A549 (cell line): ENCODE data around the gene TGFBR2. TPM values are rescaled to one million over a fixed set of nuclear protein-coding genes. Genes with fewer than 3 reads are reported as not detected.

Source experiments
- ATAC-seq, 2 experiments: fragments of 200-7000 bp in 1 of 2; fragments of >200 bp in 1 of 2; cut with Nextera tagmentation in 1 of 2; cut with Tn5 transposase in 1 of 2; 3 replicates each; pipeline versions ENCODE4 v1.8.0 to v1.9.1; 2018 to 2020; ENCODE audit warnings: mild to moderate bottlenecking in 1 of 2, moderate library complexity in 1 of 2
- CTCF ChIA-PET: fragments of 300-600 bp; sonication (Branson Sonifier 250); formaldehyde crosslinking; extraction: SDS; loops from one replicate; lab custom pipeline; 2021; ENCODE audit warnings: antibody characterized with exemption, inconsistent platforms; lab: Yijun Ruan, JAX
- POLR2A ChIA-PET: fragments of 350-600 bp; formaldehyde crosslinking; extraction: SDS; loops from one replicate; lab custom pipeline; 2021; ENCODE audit warnings: antibody characterized with exemption, inconsistent platforms; lab: Yijun Ruan, JAX
- DNase-seq, 2 experiments: peaks; one replicate each; pipeline versions ENCODE4 v3.0.0 to v3.0.0-alpha.2; 2011 to 2016; ENCODE audit warnings: low read depth in 1 of 2, low spot score in 1 of 2
- FAIRE-seq: peaks from 2 replicates; lab custom pipeline; 2011; peaks lifted over from hg19 to GRCh38; lab: Jason Lieb, UNC
- H3K27ac ChIP-seq, 2 experiments: fragments of >200 bp; sonication (Bioruptor Twin); formaldehyde crosslinking; 3 replicates each; pipeline ENCODE4 v1.5.1; 2016 to 2017
- H3K4me1 ChIP-seq: fragments of >200 bp; sonication (Bioruptor Twin); formaldehyde crosslinking; 3 replicates; pipeline ENCODE4 v1.6.1; 2016
- H3K4me2 ChIP-seq: fragments of >200 bp; sonication (Bioruptor Twin); formaldehyde crosslinking; 3 replicates; pipeline ENCODE4 v1.6.1; 2016
- H3K4me3 ChIP-seq: fragments of >200 bp; sonication (Bioruptor Twin); formaldehyde crosslinking; 3 replicates; pipeline ENCODE4 v1.5.1; 2016
- H3K9me3 ChIP-seq: fragments of >200 bp; sonication (Bioruptor Twin); formaldehyde crosslinking; 3 replicates; pipeline ENCODE4 v1.6.1; 2016
- ATOH8 ChIP-seq: fragments of 250-450 bp; sonication (Bioruptor Pico); IDR thresholded peaks from 2 replicates; pipeline ENCODE4 v1.5.0; 2020; ENCODE audit warnings: low read depth, mild to moderate bottlenecking, moderate library complexity
- CBX2 ChIP-seq: fragments of 200-600 bp; sonication (generic); IDR thresholded peaks from 2 replicates; pipeline ENCODE4 v1.6.1; 2016; ENCODE audit warnings: low read depth, mild to moderate bottlenecking, borderline replicate concordance
- CHD2 ChIP-seq: fragments of 150-350 bp; IDR thresholded peaks from 2 replicates; pipeline ENCODE4 v1.6.1; 2014; ENCODE audit warnings: low read length; ENCODE audit not compliant: partially characterized antibody
- E2F6 ChIP-seq: IDR thresholded peaks from 2 replicates; pipeline ENCODE4 v1.6.1; 2012; ENCODE audit warnings: low read depth, borderline replicate concordance
- EHF ChIP-seq: fragments of 250-450 bp; sonication (Bioruptor Pico); IDR thresholded peaks from 2 replicates; pipeline ENCODE4 v1.5.0; 2020; ENCODE audit warnings: mild to moderate bottlenecking
- ESRRA ChIP-seq: fragments of 150-350 bp; IDR thresholded peaks from 2 replicates; pipeline ENCODE4 v1.6.1; 2014; ENCODE audit warnings: mild to moderate bottlenecking, low read length, borderline replicate concordance
- FOSL2 ChIP-seq, 2 experiments: fragments of 450-650 bp in 1 of 2; fragments of >200 bp in 1 of 2; sonication (Bioruptor Twin) in 1 of 2; formaldehyde crosslinking; IDR thresholded peaks; 2 replicates each; pipeline versions ENCODE4 v1.5.0 to v1.6.1; 2016 to 2020; ENCODE audit warnings: mild to moderate bottlenecking in 1 of 2, moderate library complexity in 1 of 2
- FOXS1 ChIP-seq: fragments of 250-450 bp; sonication (Bioruptor Pico); IDR thresholded peaks from 2 replicates; pipeline ENCODE4 v1.5.0; 2020; ENCODE audit warnings: mild to moderate bottlenecking, moderate library complexity
- GATA3 ChIP-seq: IDR thresholded peaks from 2 replicates; pipeline ENCODE4 v1.6.1; 2012; ENCODE audit warnings: borderline replicate concordance
- HES2 ChIP-seq: fragments of >200 bp; sonication (Bioruptor Twin); formaldehyde crosslinking; IDR thresholded peaks from 2 replicates; pipeline ENCODE4 v1.6.1; 2016
- HEYL ChIP-seq: fragments of 250-450 bp; sonication (Bioruptor Pico); IDR thresholded peaks from 2 replicates; pipeline ENCODE4 v1.8.0; 2021; ENCODE audit warnings: mild to moderate bottlenecking, moderate library complexity
- HOXB13 ChIP-seq: fragments of 250-450 bp; sonication (Bioruptor Pico); IDR thresholded peaks from 2 replicates; pipeline ENCODE4 v1.5.0; 2020; ENCODE audit warnings: low read depth, mild to moderate bottlenecking, moderate library complexity
- HOXB5 ChIP-seq: fragments of 250-450 bp; sonication (Bioruptor Pico); IDR thresholded peaks from 2 replicates; pipeline ENCODE4 v1.5.0; 2020; ENCODE audit warnings: mild to moderate bottlenecking, moderate library complexity
- JUNB ChIP-seq: fragments of >200 bp; sonication (Bioruptor Twin); formaldehyde crosslinking; IDR thresholded peaks from 2 replicates; pipeline ENCODE4 v1.6.1; 2016
- MAZ ChIP-seq: fragments of 150-350 bp; IDR thresholded peaks from 2 replicates; pipeline ENCODE4 v1.6.1; 2014; ENCODE audit warnings: antibody characterized with exemption, low read depth, low read length, borderline replicate concordance
- MYC ChIP-seq: IDR thresholded peaks from 2 replicates; pipeline ENCODE4 v1.6.1; 2012; ENCODE audit warnings: mild to moderate bottlenecking, inconsistent platforms, low read length, improper control_type of control experiment, borderline replicate concordance
- PHF8 ChIP-seq: fragments of 200-600 bp; sonication (generic); IDR thresholded peaks from 2 replicates; pipeline ENCODE4 v1.6.1; 2016; ENCODE audit warnings: low read depth, mild to moderate bottlenecking, antibody characterized with exemption, moderate library complexity, borderline replicate concordance
- POLR2A ChIP-seq: IDR thresholded peaks from 2 replicates; pipeline ENCODE4 v1.6.1; 2012; ENCODE audit warnings: mild to moderate bottlenecking, low read length
- POLR2AphosphoS2 ChIP-seq: conservative IDR thresholded peaks from 2 replicates; pipeline ENCODE4 v1.6.1; 2012; ENCODE audit warnings: low read length, improper control_type of control experiment, inconsistent platforms
- RCOR1 ChIP-seq: fragments of 150-350 bp; IDR thresholded peaks from 2 replicates; pipeline ENCODE4 v1.6.1; 2014; ENCODE audit warnings: antibody characterized with exemption, low read length, low read depth
- SREBF2 ChIP-seq: fragments of 450-650 bp; IDR thresholded peaks from 2 replicates; pipeline ENCODE4 v1.6.1; 2014; ENCODE audit warnings: mild to moderate bottlenecking, moderate library complexity
- TFCP2L1 ChIP-seq: fragments of 250-450 bp; sonication (Bioruptor Pico); IDR thresholded peaks from 2 replicates; pipeline ENCODE4 v1.5.0; 2021; ENCODE audit warnings: mild to moderate bottlenecking
- TP53 ChIP-seq: fragments of 250-450 bp; sonication (Bioruptor Pico); IDR thresholded peaks from 2 replicates; pipeline ENCODE4 v1.5.0; 2021; ENCODE audit warnings: mild to moderate bottlenecking, moderate library complexity
- USF2 ChIP-seq: fragments of 450-650 bp; IDR thresholded peaks from 2 replicates; pipeline ENCODE4 v1.6.1; 2014; ENCODE audit warnings: antibody characterized with exemption
- ZC3H11A ChIP-seq: fragments of 450-650 bp; IDR thresholded peaks from 2 replicates; pipeline ENCODE4 v1.6.1; 2014; ENCODE audit warnings: antibody characterized with exemption, mild to moderate bottlenecking
- ZSCAN20 ChIP-seq: fragments of 250-450 bp; sonication (Bioruptor Pico); IDR thresholded peaks from 2 replicates; pipeline ENCODE4 v1.8.0; 2022; ENCODE audit warnings: mild to moderate bottlenecking, moderate library complexity
- WGBS: methylation state at CpG from one replicate; pipeline ENCODE4 v1.1.6; 2017; ENCODE audit errors: missing lambda C conversion rate; 5-methylcytosine and 5-hydroxymethylcytosine counted together
- polyA plus RNA-seq, 4 experiments: library from polyadenylated mRNA; depleted of rRNA in 3 of 4; stranded (reverse); fragments of >200 nt; fragmentation: RNase III in 1 of 4; extraction: RNeasy Plus Mini Kit Qiagen cat#74134 plus additional on column Dnase treatment in 1 of 4; gene quantifications; 2 replicates in 3 of 4; 3 replicates in 1 of 4; pipeline ENCODE4 v1.2.3, GENCODE V29; 2011 to 2017

TGFBR2 gene
- polyA plus RNA-seq, 2 of the 4 experiments (the other 2 are of a cell fraction) = 48.5 to 97.4 TPM

GRCh38 chr3:30699927-30700326 is 93.5 kb downstream of the TGFBR2 start:
- TF ChIP-seq JUNB = no peak
- no peak for TF ChIP-seq ATOH8
- TF ChIP-seq HOXB5 (CRISPR knock-in tag) = no peak
- no peak for TF ChIP-seq FOSL2 (IDR thresholded peaks at IDR 0.05)
- TF ChIP-seq FOSL2 (CRISPR knock-in tag; IDR thresholded peaks at IDR 0.05) = no peak
- no peak for TF ChIP-seq E2F6
- TF ChIP-seq SREBF2 = no peak
- TF ChIP-seq HEYL (CRISPR knock-in tag) = no peak
- TF ChIP-seq CHD2 = no peak
- no peak for TF ChIP-seq POLR2AphosphoS2
- no peak for TF ChIP-seq MYC
- no peak for TF ChIP-seq USF2
- TF ChIP-seq TFCP2L1 = no peak
- no peak for TF ChIP-seq EHF (CRISPR knock-in tag)
- TF ChIP-seq FOXS1 (CRISPR knock-in tag) = no peak
- TF ChIP-seq RCOR1 = no peak
- Histone ChIP-seq H3K4me2 (no peak overlapping the region), H3K4me1 (no peaks in the 10 kb centered on the region), H3K27ac (no peak overlapping the region), H3K4me3 (no peak overlapping the region), H3K9me3 (peaks cover 10% of the 10 kb centered on the region)
- 97% methylated on average over 4 of the region's 4 CpGs for WGBS
- ChIA-PET POLR2A (no interaction called here), CTCF (interaction anchor here (1.3 kb wide), 1 partner anchor 657 kb away, joined by 3 read pairs; no protein-coding TSS in a partner anchor)
- FAIRE-seq = no peak
- no peak for ATAC-seq
- no peak for DNase-seq

GRCh38 chr3:30700702-30701321 is 94.4 kb downstream of the TGFBR2 start:
- POLR2A ChIA-PET = no interaction called here

GRCh38 chr3:30702038-30702827 is 95.8 kb downstream of the TGFBR2 start:
- TF ChIP-seq ZC3H11A = no peak
- TF ChIP-seq ZSCAN20 (CRISPR knock-in tag) = no peak
- TF ChIP-seq HES2 = no peak
- no peak for TF ChIP-seq PHF8
- TF ChIP-seq MAZ = no peak
- TF ChIP-seq HOXB13 = no peak
- no peak for TF ChIP-seq CBX2
- no peak for TF ChIP-seq POLR2A
- TF ChIP-seq ESRRA = no peak
- TF ChIP-seq SREBF2 = no peak
- TF ChIP-seq TP53 (CRISPR knock-in tag) = no peak
- TF ChIP-seq, all 56 proteins: peak for 0
- DNase-seq (no peak), FAIRE-seq (no peak), ATAC-seq (no peak)
- ChIA-PET CTCF (interaction anchor here (0.6 to 4.2 kb wide), 5 partner anchors 8 to 660 kb away, joined by 3 to 26 read pairs (median 4); no protein-coding TSS in a partner anchor), POLR2A (no interaction called here)
- Histone ChIP-seq H3K9me3 (peaks cover 16% of the 10 kb centered on the region), H3K4me1 (no peaks in the 10 kb centered on the region), H3K4me2 (no peak overlapping the region), H3K4me3 (no peak overlapping the region), H3K27ac (no peak overlapping the region)

More at GRCh38 chr3:30700702-30701321, 94.4 kb downstream of the TGFBR2 start:
- Histone ChIP-seq H3K9me3 (peaks cover 10% of the 10 kb centered on the region), H3K4me2 (no peak overlapping the region), H3K4me3 (no peak overlapping the region), H3K27ac (no peak overlapping the region), H3K4me1 (no peaks in the 10 kb centered on the region)
- ATAC-seq (no peak), FAIRE-seq (no peak), DNase-seq (no peak)
- CTCF ChIA-PET = interaction anchor here (0.6 to 4.2 kb wide), 4 partner anchors 7 to 658 kb away, joined by 3 to 26 read pairs (median 3); no protein-coding TSS in a partner anchor
- TF ChIP-seq GATA3 (no peak), SREBF2 (no peak), ZSCAN20 (CRISPR knock-in tag) (no peak)
- 88% methylated on average over 3 of the region's 3 CpGs for WGBS
